Activated effector memory CD4-positive, alpha-beta T cell treated with Interleukin-2 at 50 U/mL for 16 hours (primary cell): ENCODE results near the gene PSENEN.
"Not testable (repeated sequence)": the region's sequence is repeated elsewhere in the genome, so short reads cannot be mapped to it uniquely, and the experiment has no call there.

Experiments
- DNase-seq: peaks from one replicate; pipeline ENCODE4 v3.0.0-alpha.2; 2020

PSENEN gene

DNA sequence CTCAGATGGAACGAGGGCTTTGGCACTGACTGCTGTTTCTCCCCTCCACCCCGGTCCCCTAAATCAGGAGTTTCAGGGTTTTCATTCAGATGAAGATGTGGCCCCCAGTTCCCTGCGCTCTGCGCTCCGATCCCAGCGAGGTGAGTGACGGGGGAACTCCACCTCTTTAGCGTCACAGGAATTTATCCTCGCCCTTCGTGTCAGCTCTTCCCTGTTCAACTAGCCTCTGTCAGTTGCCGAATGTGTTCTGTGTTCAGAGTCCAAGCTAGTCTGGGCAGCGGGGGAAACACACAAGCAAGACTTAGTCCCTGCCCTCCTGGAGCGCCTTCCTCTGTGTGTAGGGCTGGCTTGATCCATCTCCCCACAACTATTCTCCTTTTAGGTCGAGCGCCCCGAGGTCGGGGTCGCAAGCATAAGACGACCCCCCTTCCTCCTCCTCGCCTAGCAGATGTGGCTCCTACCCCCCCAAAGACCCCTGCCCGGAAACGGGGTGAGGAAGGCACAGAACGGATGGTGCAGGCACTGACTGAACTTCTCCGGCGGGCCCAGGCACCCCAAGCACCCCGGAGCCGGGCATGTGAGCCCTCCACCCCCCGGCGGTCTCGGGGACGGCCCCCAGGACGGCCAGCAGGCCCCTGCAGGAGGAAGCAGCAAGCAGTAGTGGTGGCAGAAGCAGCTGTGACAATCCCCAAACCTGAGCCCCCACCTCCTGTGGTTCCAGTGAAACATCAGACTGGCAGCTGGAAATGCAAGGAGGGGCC, 25.9 kb upstream of the PSENEN start:
- no peak for DNase-seq

GRCh38 chr19:35720163-35720524, 25.3 kb upstream of the PSENEN start:
- DNase-seq, result no peak

DNA sequence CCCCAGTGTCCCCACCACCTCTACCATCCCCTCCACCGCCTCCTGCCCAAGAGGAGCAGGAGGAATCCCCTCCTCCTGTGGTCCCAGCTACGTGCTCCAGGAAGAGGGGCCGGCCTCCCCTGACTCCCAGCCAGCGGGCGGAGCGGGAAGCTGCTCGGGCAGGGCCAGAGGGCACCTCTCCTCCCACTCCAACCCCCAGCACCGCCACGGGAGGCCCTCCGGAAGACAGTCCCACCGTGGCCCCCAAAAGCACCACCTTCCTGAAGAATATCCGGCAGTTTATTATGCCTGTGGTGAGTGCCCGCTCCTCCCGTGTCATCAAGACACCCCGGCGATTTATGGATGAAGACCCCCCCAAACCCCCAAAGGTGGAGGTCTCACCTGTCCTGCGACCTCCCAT, 24.8 kb upstream of the PSENEN start:
- no peak for DNase-seq

- DNase-seq, result no peak
These were observed 24.1 kb upstream of the PSENEN start for GRCh38 chr19:35721374-35721773.

GRCh38 chr19:35722461-35722860, 23.0 kb upstream of the PSENEN start:
- no peak for DNase-seq

DNA sequence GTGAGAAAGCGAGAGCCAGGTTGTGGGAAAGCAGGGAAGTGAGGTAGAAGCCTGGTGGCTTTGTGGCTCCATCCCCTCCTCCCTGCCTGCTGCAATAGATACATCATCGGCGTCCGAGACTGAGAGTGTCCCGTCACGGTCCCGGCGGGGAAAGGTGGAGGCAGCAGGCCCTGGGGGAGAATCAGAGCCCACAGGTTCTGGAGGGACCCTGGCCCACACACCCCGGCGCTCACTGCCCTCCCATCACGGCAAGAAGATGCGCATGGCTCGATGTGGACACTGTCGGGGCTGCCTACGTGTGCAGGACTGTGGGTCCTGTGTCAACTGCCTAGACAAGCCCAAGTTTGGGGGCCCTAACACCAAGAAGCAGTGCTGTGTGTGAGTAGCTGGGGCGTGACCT, 22.6 kb upstream of the PSENEN start:
- no peak for DNase-seq

DNA sequence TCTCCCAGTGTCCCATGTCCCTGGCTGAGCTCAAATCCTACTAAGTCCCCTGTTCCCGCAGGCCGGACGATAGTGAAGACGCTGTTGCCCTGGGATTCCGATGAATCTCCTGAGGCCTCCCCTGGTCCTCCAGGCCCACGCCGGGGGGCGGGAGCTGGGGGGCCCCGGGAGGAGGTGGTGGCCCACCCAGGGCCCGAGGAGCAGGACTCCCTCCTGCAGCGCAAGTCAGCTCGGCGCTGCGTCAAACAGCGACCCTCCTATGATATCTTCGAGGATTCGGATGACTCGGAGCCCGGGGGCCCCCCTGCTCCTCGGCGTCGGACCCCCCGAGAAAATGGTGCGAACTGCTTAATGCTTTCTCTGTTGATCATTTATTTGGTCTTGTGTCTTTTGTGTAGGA, 21.8 kb upstream of the PSENEN start:
- DNase-seq, result no peak

- not testable (repeated sequence) for DNase-seq
These were observed 21.3 kb upstream of the PSENEN start for GRCh38 chr19:35724132-35724531.

- no peak for DNase-seq
These were observed 20.9 kb upstream of the PSENEN start for GRCh38 chr19:35724560-35724959.

DNA sequence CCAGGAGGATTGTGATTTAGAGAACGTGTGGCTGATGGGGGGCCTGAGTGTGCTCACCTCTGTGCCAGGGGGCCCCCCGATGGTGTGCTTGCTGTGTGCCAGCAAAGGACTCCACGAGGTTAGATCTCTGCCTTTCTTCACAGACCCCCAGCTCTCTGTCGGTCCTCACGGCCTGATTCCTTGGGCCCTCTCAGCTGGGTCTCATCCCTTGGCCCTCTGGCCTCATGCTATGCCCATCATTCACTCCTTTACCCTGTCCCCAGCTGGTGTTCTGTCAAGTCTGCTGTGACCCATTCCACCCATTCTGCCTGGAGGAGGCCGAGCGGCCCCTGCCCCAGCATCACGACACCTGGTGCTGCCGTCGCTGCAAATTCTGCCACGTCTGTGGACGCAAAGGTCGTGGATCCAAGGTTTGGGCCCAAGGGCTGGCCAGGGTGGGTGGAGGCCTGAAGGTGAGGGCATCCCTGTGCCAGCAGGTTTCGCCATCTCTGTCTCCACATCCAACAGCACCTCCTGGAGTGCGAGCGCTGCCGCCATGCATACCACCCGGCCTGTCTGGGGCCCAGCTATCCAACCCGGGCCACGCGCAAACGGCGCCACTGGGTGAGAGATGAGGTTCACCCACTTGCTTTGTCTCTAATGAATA, 20.1 kb upstream of the PSENEN start:
- no peak for DNase-seq

DNA sequence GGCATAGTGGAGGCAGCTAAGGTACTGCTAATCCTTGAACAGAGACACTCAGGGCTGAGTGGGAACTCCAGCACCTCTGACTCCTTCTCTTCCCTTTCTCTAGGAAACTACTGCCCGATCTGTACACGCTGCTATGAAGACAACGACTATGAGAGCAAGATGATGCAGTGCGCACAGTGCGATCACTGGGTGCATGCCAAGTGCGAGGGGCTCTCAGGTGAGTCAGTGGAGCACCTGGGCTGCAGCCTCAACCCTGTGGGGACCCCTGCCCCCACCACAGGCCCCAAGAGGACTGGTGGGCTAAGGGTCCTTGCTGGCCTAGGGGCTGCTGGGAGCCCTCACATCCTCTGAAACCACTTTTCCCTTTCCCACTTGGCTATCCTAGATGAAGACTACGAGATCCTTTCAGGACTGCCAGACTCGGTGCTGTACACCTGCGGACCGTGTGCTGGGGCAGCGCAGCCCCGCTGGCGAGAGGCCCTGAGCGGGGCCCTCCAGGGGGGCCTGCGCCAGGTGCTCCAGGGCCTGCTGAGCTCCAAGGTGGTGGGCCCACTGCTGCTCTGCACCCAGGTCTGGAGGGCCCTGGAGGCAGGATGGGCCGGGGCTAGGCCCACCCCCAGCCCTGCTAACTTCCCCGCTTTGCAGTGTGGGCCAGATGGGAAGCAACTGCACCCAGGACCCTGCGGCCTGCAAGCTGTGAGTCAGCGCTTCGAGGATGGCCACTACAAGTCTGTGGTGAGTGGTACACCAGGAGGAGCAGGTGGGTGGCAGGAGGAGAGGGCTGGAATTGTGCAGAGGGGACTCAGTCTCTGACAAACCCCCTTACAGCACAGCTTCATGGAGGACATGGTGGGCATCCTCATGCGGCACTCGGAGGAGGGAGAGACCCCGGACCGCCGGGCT, 18.1 kb upstream of the PSENEN start:
- no peak for DNase-seq

DNA sequence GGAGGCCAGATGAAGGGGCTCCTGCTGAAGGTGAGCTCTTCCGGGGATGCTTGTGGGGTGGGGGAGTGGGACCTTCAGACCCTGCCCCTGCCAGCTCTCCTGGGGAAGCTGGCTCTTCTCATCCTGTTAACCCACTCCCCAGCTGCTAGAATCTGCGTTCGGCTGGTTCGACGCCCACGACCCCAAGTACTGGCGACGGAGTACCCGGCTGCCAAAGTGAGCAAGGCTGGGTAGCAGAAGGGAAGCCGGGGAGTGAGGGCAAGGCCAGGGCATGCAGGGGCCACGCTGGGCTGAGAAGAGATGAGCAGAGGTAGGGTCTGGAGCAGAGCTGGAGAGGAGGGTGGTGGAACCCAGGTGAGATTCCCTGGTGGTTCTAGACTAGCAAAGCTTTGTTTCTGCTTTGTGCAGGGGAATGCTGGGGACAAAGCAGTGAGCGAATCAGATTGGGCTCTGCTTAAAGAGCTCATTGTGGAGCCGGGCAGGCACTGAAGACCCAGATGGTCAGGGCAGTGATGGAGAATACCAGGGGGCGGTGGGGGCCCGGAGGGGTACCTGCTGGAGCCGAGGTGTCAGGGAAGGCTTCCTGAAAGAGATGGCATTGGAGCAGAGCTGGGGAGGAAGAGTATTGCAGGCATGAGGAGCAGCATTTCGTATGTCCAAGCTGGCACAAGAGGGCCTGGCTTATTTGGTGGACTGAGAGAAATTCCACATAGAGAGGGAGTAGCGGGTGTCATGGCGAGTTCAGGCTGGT, 17.3 kb upstream of the PSENEN start:
- no peak for DNase-seq

DNA sequence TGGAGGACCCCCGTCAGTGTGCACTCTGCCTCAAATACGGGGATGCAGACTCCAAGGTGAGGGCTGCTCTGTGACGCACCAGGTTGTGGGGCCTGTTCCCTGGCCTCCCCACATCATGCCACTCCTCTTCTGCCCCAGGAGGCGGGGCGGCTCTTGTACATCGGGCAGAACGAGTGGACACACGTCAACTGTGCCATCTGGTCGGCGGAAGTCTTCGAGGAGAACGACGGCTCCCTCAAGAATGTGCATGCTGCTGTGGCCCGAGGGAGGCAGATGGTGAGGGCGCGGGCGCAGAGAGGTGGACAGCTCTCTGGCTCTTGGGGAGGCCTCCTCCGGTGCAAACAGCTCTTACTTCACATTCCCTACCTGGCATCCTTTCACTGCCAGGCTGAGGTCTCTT, 16.4 kb upstream of the PSENEN start:
- DNase-seq, result no peak

GRCh38 chr19:35729763-35730162, 15.7 kb upstream of the PSENEN start:
- no peak for DNase-seq

DNA sequence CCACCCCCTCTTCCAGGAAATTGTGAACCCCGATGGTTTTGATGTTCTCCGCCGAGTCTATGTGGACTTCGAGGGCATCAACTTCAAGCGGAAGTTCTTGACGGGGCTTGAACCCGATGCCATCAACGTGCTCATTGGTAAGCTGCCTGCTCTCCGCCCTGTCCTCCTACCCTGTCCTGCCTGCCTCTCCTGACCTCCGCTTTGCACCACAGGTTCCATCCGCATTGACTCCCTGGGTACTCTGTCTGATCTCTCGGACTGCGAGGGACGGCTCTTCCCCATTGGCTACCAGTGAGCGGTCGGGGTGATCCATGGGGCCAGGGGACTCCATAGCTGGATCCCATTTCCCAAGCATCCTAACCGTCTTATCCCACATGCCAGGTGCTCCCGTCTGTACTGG, 15.1 kb upstream of the PSENEN start:
- no peak for DNase-seq

- no peak for DNase-seq
These were observed 14.1 kb upstream of the PSENEN start for GRCh38 chr19:35731353-35731752.

GRCh38 chr19:35731779-35732405, 13.6 kb upstream of the PSENEN start:
- DNase-seq, result no peak

DNA sequence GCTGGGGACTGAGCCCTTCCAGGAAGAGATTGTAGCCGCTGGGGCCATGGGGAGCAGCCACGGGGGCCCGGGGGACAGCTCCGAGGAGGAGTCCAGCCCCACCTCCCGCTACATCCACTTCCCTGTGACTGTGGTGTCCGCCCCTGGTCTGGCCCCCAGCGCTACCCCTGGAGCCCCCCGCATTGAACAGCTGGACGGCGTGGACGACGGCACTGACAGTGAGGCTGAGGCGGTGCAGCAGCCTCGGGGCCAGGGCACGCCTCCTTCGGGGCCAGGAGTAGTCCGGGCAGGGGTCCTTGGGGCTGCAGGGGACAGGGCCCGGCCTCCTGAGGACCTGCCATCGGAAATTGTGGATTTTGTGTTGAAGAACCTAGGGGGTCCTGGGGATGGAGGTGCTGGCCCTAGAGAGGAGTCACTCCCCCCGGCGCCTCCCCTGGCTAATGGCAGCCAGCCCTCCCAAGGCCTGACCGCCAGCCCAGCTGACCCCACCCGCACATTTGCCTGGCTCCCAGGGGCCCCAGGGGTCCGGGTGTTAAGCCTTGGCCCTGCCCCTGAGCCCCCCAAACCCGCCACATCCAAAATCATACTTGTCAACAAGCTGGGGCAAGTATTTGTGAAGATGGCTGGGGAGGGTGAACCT, 12.8 kb upstream of the PSENEN start:
- DNase-seq, result no peak

DNA sequence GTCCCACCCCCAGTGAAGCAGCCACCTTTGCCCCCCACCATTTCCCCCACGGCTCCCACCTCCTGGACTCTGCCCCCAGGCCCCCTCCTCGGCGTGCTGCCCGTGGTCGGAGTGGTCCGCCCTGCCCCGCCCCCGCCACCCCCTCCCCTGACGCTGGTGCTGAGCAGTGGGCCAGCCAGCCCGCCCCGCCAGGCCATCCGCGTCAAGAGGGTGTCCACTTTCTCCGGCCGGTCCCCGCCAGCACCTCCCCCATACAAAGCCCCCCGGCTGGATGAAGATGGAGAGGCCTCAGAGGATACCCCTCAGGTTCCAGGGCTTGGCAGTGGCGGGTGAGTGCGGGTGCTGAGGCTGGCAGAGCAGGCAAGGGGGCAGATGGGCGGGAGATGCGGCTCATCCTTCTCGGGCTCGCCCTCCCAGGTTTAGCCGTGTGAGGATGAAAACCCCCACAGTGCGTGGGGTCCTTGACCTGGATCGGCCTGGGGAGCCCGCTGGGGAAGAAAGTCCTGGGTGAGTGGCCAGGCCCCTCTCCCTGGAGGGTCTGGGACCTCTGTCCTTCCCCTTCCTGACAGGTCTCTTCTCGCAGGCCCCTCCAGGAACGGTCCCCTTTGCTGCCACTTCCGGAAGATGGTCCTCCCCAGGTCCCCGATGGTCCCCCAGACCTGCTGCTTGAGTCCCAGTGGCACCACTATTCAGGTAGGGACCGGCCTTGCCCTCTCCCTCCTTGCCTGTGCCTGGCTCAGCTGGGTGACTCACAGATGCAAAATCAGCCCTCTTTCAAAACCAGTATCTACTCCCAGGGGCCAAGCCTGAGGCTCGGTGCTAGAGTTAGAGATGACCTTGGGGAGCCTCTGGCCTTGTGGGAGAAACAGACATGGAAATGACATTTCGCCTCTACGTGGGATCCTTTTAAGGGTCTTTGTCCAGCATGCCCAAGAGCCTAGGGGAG, 12.0 kb upstream of the PSENEN start:
- DNase-seq, result no peak

- no peak for DNase-seq
These were observed 11.2 kb upstream of the PSENEN start for GRCh38 chr19:35734273-35734672.

DNA sequence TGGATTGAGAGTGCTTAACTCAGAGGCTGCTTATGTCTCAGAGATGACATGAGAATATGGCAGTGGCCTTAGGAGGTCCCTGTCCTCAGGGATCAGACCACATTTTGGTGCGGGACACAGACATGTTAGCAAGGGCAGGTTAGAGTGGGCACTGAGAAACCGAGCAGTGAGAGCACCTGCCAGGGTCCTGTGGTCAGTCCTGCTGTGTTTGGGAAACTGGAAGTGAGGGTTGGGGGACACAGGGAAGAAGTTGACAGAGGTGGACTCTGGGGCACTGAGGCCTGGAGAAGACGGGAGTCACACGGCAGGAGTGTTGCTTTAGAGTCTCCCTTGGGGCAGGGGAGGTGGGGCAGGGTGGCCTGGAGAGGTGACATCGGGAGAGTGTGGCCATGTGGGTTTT, 10.6 kb upstream of the PSENEN start:
- no peak for DNase-seq
